H9 (cell line): ENCODE data around the gene SIN3B. TPM values are rescaled to one million over a fixed set of nuclear protein-coding genes. Genes with fewer than 3 reads are reported as not detected.

Experiments used
- DNase-seq: peaks from one replicate; pipeline ENCODE4 v3.0.0-alpha.2; 2017
- H2AFZ ChIP-seq: one replicate; pipeline ENCODE4 v1.6.1; 2013; ENCODE audit warnings: mild to moderate bottlenecking, low read length, control low read depth, moderate library complexity
- H2AK5ac ChIP-seq: 2 replicates; pipeline ENCODE4 v1.6.1; 2013; ENCODE audit warnings: low read length, control low read depth, mixed read lengths; ENCODE audit not compliant: insufficient read length
- H2BK120ac ChIP-seq: one replicate; pipeline ENCODE4 v1.6.1; 2013; ENCODE audit warnings: low read depth, mild to moderate bottlenecking, low read length, control low read depth, inconsistent platforms; ENCODE audit not compliant: poor library complexity, severe bottlenecking
- H2BK12ac ChIP-seq: 2 replicates; pipeline ENCODE4 v1.6.1; 2013; ENCODE audit warnings: low read length, control low read depth, mixed read lengths, low read depth; ENCODE audit not compliant: insufficient read length
- H2BK15ac ChIP-seq: 2 replicates; pipeline ENCODE4 v1.6.1; 2013; ENCODE audit warnings: low read depth, low read length, control low read depth
- H2BK20ac ChIP-seq: one replicate; pipeline ENCODE4 v1.6.1; 2013; ENCODE audit warnings: low read depth, mild to moderate bottlenecking, low read length, control low read depth, inconsistent platforms; ENCODE audit not compliant: poor library complexity, severe bottlenecking
- H2BK5ac ChIP-seq: 2 replicates; pipeline ENCODE4 v1.6.1; 2013; ENCODE audit warnings: low read length, control low read depth, mixed read lengths; ENCODE audit not compliant: insufficient read length
- H3K14ac ChIP-seq: 2 replicates; pipeline ENCODE4 v1.6.1; 2013; ENCODE audit warnings: low read length, control low read depth; ENCODE audit not compliant: insufficient read depth
- H3K18ac ChIP-seq: 2 replicates; pipeline ENCODE4 v1.6.1; 2013; ENCODE audit warnings: low read depth, mild to moderate bottlenecking, mixed read lengths, low read length, control low read depth; ENCODE audit not compliant: insufficient read length
- H3K23ac ChIP-seq: 2 replicates; pipeline ENCODE4 v1.6.1; 2013; ENCODE audit warnings: low read length, control low read depth, mixed read lengths, low read depth; ENCODE audit not compliant: insufficient read length
- H3K23me2 ChIP-seq: 2 replicates; pipeline ENCODE4 v1.6.1; 2013; ENCODE audit warnings: low read depth, mild to moderate bottlenecking, mixed read lengths, low read length, control low read depth; ENCODE audit not compliant: insufficient read length, poor library complexity, severe bottlenecking
- H3K27ac ChIP-seq: 2 replicates; pipeline ENCODE4 v1.5.1; 2013; ENCODE audit warnings: low read length, control low read depth, mixed read lengths, low read depth; ENCODE audit not compliant: insufficient read length
- H3K27me3 ChIP-seq: 2 replicates; pipeline ENCODE4 v1.6.1; 2013; ENCODE audit warnings: low read length, control low read depth, inconsistent platforms; ENCODE audit not compliant: insufficient read depth
- H3K4ac ChIP-seq: 2 replicates; pipeline ENCODE4 v1.6.1; 2013; ENCODE audit warnings: low read depth, mild to moderate bottlenecking, control low read depth, inconsistent platforms, low read length, moderate library complexity
- H3K4me1 ChIP-seq: 2 replicates; pipeline ENCODE4 v1.6.1; 2013; ENCODE audit warnings: low read length, control low read depth, inconsistent platforms; ENCODE audit not compliant: insufficient read depth
- H3K4me2 ChIP-seq: 2 replicates; pipeline ENCODE4 v1.6.1; 2013; ENCODE audit warnings: low read length, control low read depth, mixed read lengths; ENCODE audit not compliant: insufficient read length, insufficient read depth
- H3K56ac ChIP-seq: 2 replicates; pipeline ENCODE4 v1.6.1; 2013; ENCODE audit warnings: low read depth, mild to moderate bottlenecking, mixed read lengths, low read length, control low read depth; ENCODE audit not compliant: insufficient read length
- H3K79me1 ChIP-seq: 2 replicates; pipeline ENCODE4 v1.6.1; 2013; ENCODE audit warnings: low read depth, mild to moderate bottlenecking, moderate library complexity, low read length, control low read depth, inconsistent platforms; ENCODE audit not compliant: insufficient read depth, poor library complexity, severe bottlenecking
- H3K79me2 ChIP-seq: 2 replicates; pipeline ENCODE4 v1.6.1; 2013; ENCODE audit warnings: low read length, control low read depth, inconsistent platforms; ENCODE audit not compliant: insufficient read depth
- H3K9ac ChIP-seq: 2 replicates; pipeline ENCODE4 v1.6.1; 2013; ENCODE audit warnings: low read length, control low read depth, mixed read lengths; ENCODE audit not compliant: insufficient read length; ENCODE audit errors: extremely low read depth
- H3K9me3 ChIP-seq: one replicate; pipeline ENCODE4 v1.6.1; 2013; ENCODE audit warnings: low read depth, low read length, inconsistent platforms; ENCODE audit not compliant: control insufficient read depth
- H3T11ph ChIP-seq: one replicate; pipeline ENCODE4 v1.6.1; 2013; ENCODE audit warnings: mild to moderate bottlenecking, low read length, control low read depth, inconsistent platforms
- H4K20me1 ChIP-seq: one replicate; pipeline ENCODE4 v1.6.1; 2013; ENCODE audit not compliant: control insufficient read depth, insufficient read length, insufficient read depth
- H4K5ac ChIP-seq: 2 replicates; pipeline ENCODE4 v1.6.1; 2013; ENCODE audit warnings: low read depth, mild to moderate bottlenecking, mixed read lengths, low read length, control low read depth; ENCODE audit not compliant: insufficient read length
- H4K8ac ChIP-seq: replicated peaks from 2 replicates; pipeline ENCODE4 v1.6.1; 2013; ENCODE audit warnings: low read length, control low read depth, mixed read lengths, low read depth; ENCODE audit not compliant: insufficient read length
- H4K91ac ChIP-seq: 2 replicates; pipeline ENCODE4 v1.6.1; 2013; ENCODE audit warnings: low read depth, mild to moderate bottlenecking, moderate library complexity, mixed read lengths, low read length, control low read depth; ENCODE audit not compliant: insufficient read length
- H3K27ac Mint-ChIP-seq, 3 experiments: 2 replicates in 2 of 3; 3 replicates in 1 of 3; pipeline ENCODE4 v1.8.0; 2020 to 2021; ENCODE audit warnings: mixed read lengths in 3 of 3, mild to moderate bottlenecking in 1 of 3, moderate library complexity in 1 of 3
- H3K27me3 Mint-ChIP-seq: 2 replicates; pipeline ENCODE4 v1.8.0; 2021; ENCODE audit warnings: low read depth, mild to moderate bottlenecking, moderate library complexity, mixed read lengths
- H3K36me3 Mint-ChIP-seq, 3 experiments: 2 replicates in 2 of 3; 3 replicates in 1 of 3; pipeline ENCODE4 v1.8.0; 2020 to 2021; ENCODE audit warnings: low read depth in 3 of 3, mixed read lengths in 3 of 3; ENCODE audit not compliant: insufficient read depth in 1 of 3
- H3K4me1 Mint-ChIP-seq, 2 experiments: 2 replicates each; pipeline ENCODE4 v1.8.0; 2020; ENCODE audit warnings: mixed read lengths in 2 of 2
- H3K4me3 Mint-ChIP-seq, 2 experiments: 2 replicates in 1 of 2; 3 replicates in 1 of 2; pipeline ENCODE4 v1.8.0; 2020 to 2021; ENCODE audit warnings: mild to moderate bottlenecking in 2 of 2, mixed read lengths in 2 of 2, moderate library complexity in 1 of 2
- H3K9me3 Mint-ChIP-seq, 2 experiments: 2 replicates in 1 of 2; 3 replicates in 1 of 2; pipeline ENCODE4 v1.8.0; 2020; ENCODE audit warnings: mild to moderate bottlenecking in 2 of 2, mixed read lengths in 2 of 2, moderate library complexity in 1 of 2
- WGBS: extraction: QIAGEN DNeasy Blood & Tissue Kit; methylation state at CpG from one replicate; pipeline ENCODE4 v1.1.7; 2013; ENCODE audit warnings: missing lambda C conversion rate, low lambda C conversion rate, mixed read lengths; ENCODE audit not compliant: insufficient read length; ENCODE audit errors: extremely low coverage; 5-methylcytosine and 5-hydroxymethylcytosine counted together
- total RNA-seq: library from RNA; stranded (reverse); gene quantifications from 2 replicates; pipeline ENCODE4 v1.2.1, GENCODE V29; 2021
- TF ChIP-seq, protein P1 (sequence below): fragments of 200-600 bp; sonication (generic); conservative IDR thresholded peaks from 3 replicates; pipeline ENCODE4 v1.8.0; 2021; ENCODE audit warnings: antibody characterized with exemption, mild to moderate bottlenecking

The SIN3B gene
- total RNA-seq, 1 experiment from 2014 or later = 72.7 TPM

DNA sequence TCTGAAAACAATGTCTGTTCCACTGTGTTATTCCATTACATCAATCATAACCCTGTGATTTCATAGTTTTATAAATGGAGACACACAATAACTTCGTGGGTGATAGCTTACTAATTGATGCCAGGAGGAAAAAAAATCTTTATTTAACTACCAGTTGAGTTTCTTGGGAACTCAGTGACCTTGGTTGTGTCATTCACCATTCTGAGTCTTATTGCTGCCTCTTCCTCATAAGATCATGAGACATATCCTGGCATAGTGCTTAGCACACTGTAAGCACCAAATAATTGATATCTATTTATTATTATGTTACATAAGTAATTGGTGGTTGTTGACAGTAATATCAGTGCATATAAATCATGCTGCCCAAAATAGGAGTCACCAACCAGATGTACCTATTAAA, 39.1 kb upstream of the SIN3B start:
- Histone ChIP-seq H3K79me1 (no peaks in the 10 kb centered on the region), H3K27me3 (no peaks in the 10 kb centered on the region), H2AK5ac (no peak overlapping the region), H3K56ac (no peak overlapping the region), H3K27ac (no peak overlapping the region), H2AFZ (no peak overlapping the region), H3K4ac (no peak overlapping the region), H3K9ac (no peak overlapping the region), H2BK12ac (no peak overlapping the region), H3K4me2 (no peak overlapping the region), H3K79me2 (no peaks in the 10 kb centered on the region), H4K20me1 (no peaks in the 10 kb centered on the region), H3K4me1 (no peaks in the 10 kb centered on the region), H3K9me3 (no peaks in the 10 kb centered on the region), H4K91ac (no peak overlapping the region), H3K18ac (no peak overlapping the region), H2BK15ac (no peak overlapping the region), H3K23me2 (no peaks in the 10 kb centered on the region), H2BK120ac (no peak overlapping the region), H4K8ac (no peak overlapping the region), H3K23ac (no peak overlapping the region), H2BK5ac (no peak overlapping the region), H3K14ac (no peak overlapping the region), H3T11ph (no peak overlapping the region), H2BK20ac (no peak overlapping the region), H4K5ac (no peak overlapping the region)
- no peak overlapping the region for H3K4me3 Mint-ChIP-seq
- H3K27me3 Mint-ChIP-seq = peaks cover 2% of the 10 kb centered on the region
- peaks cover 0 to 11% (median 10%) of the 10 kb centered on the region in 3 experiments; a peak in 4 of 7 replicates for H3K36me3 Mint-ChIP-seq
- TF ChIP-seq, protein P1, sequence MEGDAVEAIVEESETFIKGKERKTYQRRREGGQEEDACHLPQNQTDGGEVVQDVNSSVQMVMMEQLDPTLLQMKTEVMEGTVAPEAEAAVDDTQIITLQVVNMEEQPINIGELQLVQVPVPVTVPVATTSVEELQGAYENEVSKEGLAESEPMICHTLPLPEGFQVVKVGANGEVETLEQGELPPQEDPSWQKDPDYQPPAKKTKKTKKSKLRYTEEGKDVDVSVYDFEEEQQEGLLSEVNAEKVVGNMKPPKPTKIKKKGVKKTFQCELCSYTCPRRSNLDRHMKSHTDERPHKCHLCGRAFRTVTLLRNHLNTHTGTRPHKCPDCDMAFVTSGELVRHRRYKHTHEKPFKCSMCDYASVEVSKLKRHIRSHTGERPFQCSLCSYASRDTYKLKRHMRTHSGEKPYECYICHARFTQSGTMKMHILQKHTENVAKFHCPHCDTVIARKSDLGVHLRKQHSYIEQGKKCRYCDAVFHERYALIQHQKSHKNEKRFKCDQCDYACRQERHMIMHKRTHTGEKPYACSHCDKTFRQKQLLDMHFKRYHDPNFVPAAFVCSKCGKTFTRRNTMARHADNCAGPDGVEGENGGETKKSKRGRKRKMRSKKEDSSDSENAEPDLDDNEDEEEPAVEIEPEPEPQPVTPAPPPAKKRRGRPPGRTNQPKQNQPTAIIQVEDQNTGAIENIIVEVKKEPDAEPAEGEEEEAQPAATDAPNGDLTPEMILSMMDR = no peak
- WGBS = no CpG with 5 or more reads among the region's 1 CpG
- no peak overlapping the region for H3K27ac Mint-ChIP-seq
- no peaks in the 10 kb centered on the region for H3K4me1 Mint-ChIP-seq
- H3K9me3 Mint-ChIP-seq = peaks cover 16 to 18% of the 10 kb centered on the region in 2 experiments
- no peak for DNase-seq
